ENCODE data around the gene FAM135A. TPM values are rescaled to one million over a fixed set of nuclear protein-coding genes. Genes with fewer than 3 reads are reported as not detected.
A peak's percentile ranks its signal among the peaks of the same experiment; 100 is the strongest.

FAM135A gene
- total and polyA plus RNA-seq, 9 of the 15 experiments (the other 6 are each of a cell fraction or from before 2014, with no cell fraction given) = 7.4 to 32.9 (median 19.2) TPM

GRCh38 chr6:70413114-70413991 is at the start of gene FAM135A (continued):
- TF ChIP-seq ARID3B (CRISPR knock-in tag; IDR thresholded peaks at IDR 0.05; ENCODE audit: borderline replicate concordance) = no peak
- no peak for TF ChIP-seq ZNF717 (CRISPR knock-in tag; IDR thresholded peaks at IDR 0.05)
- no peak for TF ChIP-seq ZKSCAN3 (CRISPR knock-in tag; IDR thresholded peaks at IDR 0.05)
- no peak for TF ChIP-seq ZNF79 (CRISPR knock-in tag; IDR thresholded peaks at IDR 0.05; ENCODE audit: low read depth)
- no peak for TF ChIP-seq ZNF277 (CRISPR knock-in tag; IDR thresholded peaks at IDR 0.05; ENCODE audit: borderline replicate concordance)
- no peak for TF ChIP-seq ZNF583 (CRISPR knock-in tag; IDR thresholded peaks at IDR 0.05)
- no peak for TF ChIP-seq CGGBP1 (CRISPR knock-in tag; IDR thresholded peaks at IDR 0.05)
- no peak for TF ChIP-seq ZNF274 (IDR thresholded peaks at IDR 0.05; ENCODE audit: borderline replicate concordance, low read depth, low read length)
- TF ChIP-seq PPARD (CRISPR knock-in tag; IDR thresholded peaks at IDR 0.05) = no peak
- no peak for TF ChIP-seq XRCC5 (IDR thresholded peaks at IDR 0.05; ENCODE audit: low read depth, low read length)
- TF ChIP-seq ZNF280A (IDR thresholded peaks at IDR 0.05; ENCODE audit: low read depth, partially characterized antibody) = no peak
- TF ChIP-seq ELF2 (CRISPR knock-in tag; IDR thresholded peaks at IDR 0.05) = no peak
- peak; percentile 74 to 97 for TF ChIP-seq MAZ (CRISPR knock-in tag; conservative IDR thresholded peaks at IDR 0.05 in 1 of 2, IDR thresholded peaks at IDR 0.05 in 1 of 2)
- no peak for TF ChIP-seq STAT5B (CRISPR knock-in tag; IDR thresholded peaks at IDR 0.05)
- TF ChIP-seq AFF1 (IDR thresholded peaks at IDR 0.05; ENCODE audit: low read depth in 1 of 2, partially characterized antibody in 2 of 2) = no peak
- TF ChIP-seq HDAC6 (IDR thresholded peaks at IDR 0.05; ENCODE audit: low read depth, low read length) = no peak
- no peak for TF ChIP-seq MCM3 (IDR thresholded peaks at IDR 0.05)
- TF ChIP-seq EZH2 (IDR thresholded peaks at IDR 0.05; ENCODE audit: borderline replicate concordance, low read depth, low read length) = no peak
- no peak for TF ChIP-seq SMAD2 (IDR thresholded peaks at IDR 0.05; ENCODE audit: low read depth, low read length)
